Activated CD4-positive, alpha-beta T cell treated with anti-CD3 and anti-CD28 coated beads, Interleukin-2, amount 50 U/mL, for 24 hours (primary cell): ENCODE results near the gene PCDHA8.
"Not testable (repeated sequence)": the region's sequence is repeated elsewhere in the genome, so short reads cannot be mapped to it uniquely, and the experiment has no call there.

Experiments used
- DNase-seq, 2 donors: peaks; one replicate each; pipeline ENCODE4 v3.0.0-alpha.2; 2020; ENCODE audit warnings: low read depth in 1 of 2, low spot score in 1 of 2

Gene PCDHA8

GRCh38 chr5:140827704-140828361 is 13.2 kb upstream of the PCDHA8 start, which contains the start of gene PCDHA6:
TSS of gene PCDHA6 (plus strand) at chr5:140827960. CDS start at chr5:140828092, 132 bp downstream.
- DNase-seq, result no peak

GRCh38 chr5:140828362-140828737 is 12.6 kb upstream of the PCDHA8 start:
- no peak for DNase-seq

GRCh38 chr5:140829511-140830501 is 11.2 kb upstream of the PCDHA8 start:
- DNase-seq, result not testable (repeated sequence)

GRCh38 chr5:140833993-140834392 is 7.0 kb upstream of the PCDHA8 start, which contains the start of gene PCDHA7:
TSS of gene PCDHA7 (plus strand) at chr5:140834269. CDS start at chr5:140834384, 115 bp downstream.
- DNase-seq, result no peak

GRCh38 chr5:140834439-140835008 is 6.5 kb upstream of the PCDHA8 start:
- DNase-seq, result not testable (repeated sequence)

GRCh38 chr5:140835622-140836510 is 5.1 kb upstream of the PCDHA8 start:
- no peak for DNase-seq

GRCh38 chr5:140842798-140843733 is 2.1 kb downstream of the PCDHA8 start:
- no peak for DNase-seq

- not testable (repeated sequence) for DNase-seq
Observed at GRCh38 chr5:140848139-140849102, 7.4 kb downstream of the PCDHA8 start, which contains the start of gene PCDHA9. TSS of gene PCDHA9 (plus strand) at chr5:140848382. CDS start at chr5:140848496, 114 bp downstream.

GRCh38 chr5:140849831-140850634 is 9.0 kb downstream of the PCDHA8 start:
- not testable (repeated sequence) for DNase-seq

- no peak for DNase-seq
Observed at GRCh38 chr5:140855772-140856674, 15.0 kb downstream of the PCDHA8 start, which contains the start of gene PCDHA10. TSS of gene PCDHA10 (plus strand) at chr5:140855897. CDS start at chr5:140856049, 152 bp downstream.

GRCh38 chr5:140857177-140857986 is 16.4 kb downstream of the PCDHA8 start:
- no peak for DNase-seq

- DNase-seq, result no peak
Observed at GRCh38 chr5:140857987-140858240, 16.9 kb downstream of the PCDHA8 start.

GRCh38 chr5:140862441-140863295 is 21.7 kb downstream of the PCDHA8 start:
- no peak for DNase-seq

GRCh38 chr5:140868721-140869554 is 28.0 kb downstream of the PCDHA8 start, which contains the start of gene PCDHA11:
TSS of gene PCDHA11 (plus strand) at chr5:140868957. CDS start at chr5:140869104, 147 bp downstream.
- DNase-seq, result no peak
